Effector memory CD4-positive, alpha-beta T cell (primary cell): ENCODE measurements around the gene PPARG.

Experiments used
- DNase-seq, 3 donors: peaks; one replicate each; pipeline ENCODE4 v3.0.0-alpha.2; 2020
- H3K27ac ChIP-seq: 2 replicates; pipeline ENCODE4 v1.7.0; 2013; ENCODE audit warnings: mild to moderate bottlenecking, low read length, moderate library complexity; ENCODE audit not compliant: insufficient read depth, poor library complexity, severe bottlenecking
- H3K27me3 ChIP-seq: replicated peaks from 2 replicates; pipeline ENCODE4 v1.7.0; 2013; ENCODE audit warnings: mild to moderate bottlenecking, low read length; ENCODE audit not compliant: insufficient read depth, control insufficient read depth, poor library complexity, severe bottlenecking
- H3K36me3 ChIP-seq: 2 replicates; pipeline ENCODE4 v1.7.0; 2013; ENCODE audit warnings: mild to moderate bottlenecking, low read length, moderate library complexity; ENCODE audit not compliant: control insufficient read depth, insufficient read depth
- H3K4me1 ChIP-seq: 2 replicates; pipeline ENCODE4 v1.7.0; 2013; ENCODE audit warnings: low read length, mild to moderate bottlenecking; ENCODE audit not compliant: control insufficient read depth, insufficient read depth, poor library complexity, severe bottlenecking
- H3K4me3 ChIP-seq: 2 replicates; pipeline ENCODE4 v1.7.0; 2013; ENCODE audit warnings: low read length, low read depth, mild to moderate bottlenecking; ENCODE audit not compliant: insufficient read depth, poor library complexity, severe bottlenecking
- H3K9me3 ChIP-seq: 2 replicates; pipeline ENCODE4 v1.7.0; 2013; ENCODE audit warnings: mild to moderate bottlenecking, low read length, moderate library complexity; ENCODE audit not compliant: control insufficient read depth

PPARG gene

DNA sequence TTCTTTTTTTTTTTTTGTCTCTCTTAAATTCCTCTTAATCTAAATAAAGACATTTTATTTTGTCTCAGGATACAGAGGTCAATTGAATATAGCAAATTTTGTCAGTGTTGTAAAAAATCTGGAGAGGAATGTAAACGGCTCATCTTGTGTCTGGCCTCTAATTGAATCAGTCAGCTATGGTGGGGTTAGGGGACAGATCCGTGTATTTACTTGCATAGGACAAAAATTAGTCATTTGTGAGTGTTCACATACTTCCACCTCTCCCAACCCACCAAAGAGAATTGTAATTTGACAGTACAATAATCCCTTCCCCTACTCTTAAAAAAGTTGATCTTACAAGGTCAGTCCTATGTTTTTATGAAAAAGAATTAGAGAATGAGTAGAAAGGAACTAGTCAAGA, 18.3 kb downstream of the PPARG start:
- H3K4me3 ChIP-seq = no peak overlapping the region
- no peak overlapping the region for H3K27ac ChIP-seq
- H3K27me3 ChIP-seq = no peaks in the 10 kb centered on the region
- H3K4me1 ChIP-seq = no peaks in the 10 kb centered on the region
- no peaks in the 10 kb centered on the region for H3K9me3 ChIP-seq
- H3K36me3 ChIP-seq = no peaks in the 10 kb centered on the region
- DNase-seq = no peak

DNA sequence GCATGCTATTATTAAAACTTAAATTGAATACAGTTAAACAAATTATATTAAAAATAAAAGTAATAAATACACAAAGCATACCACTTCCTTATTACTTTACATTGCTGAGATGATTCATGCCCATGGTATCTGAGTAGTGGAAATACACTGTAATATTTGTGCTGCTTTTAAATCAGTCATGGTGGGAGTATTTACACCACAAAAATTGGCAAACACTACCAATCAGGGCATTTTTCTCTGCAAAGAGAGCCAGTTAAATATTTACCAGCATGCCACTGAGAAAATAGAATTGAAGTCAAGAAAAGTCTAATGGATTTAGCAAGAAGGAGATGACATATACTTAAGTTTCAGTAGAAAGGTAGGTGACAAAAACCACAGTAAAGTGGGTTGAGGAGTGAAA, 19.6 kb downstream of the PPARG start:
- no peak overlapping the region for H3K27ac ChIP-seq
- no peaks in the 10 kb centered on the region for H3K9me3 ChIP-seq
- DNase-seq = no peak
- H3K27me3 ChIP-seq = no peaks in the 10 kb centered on the region
- no peaks in the 10 kb centered on the region for H3K4me1 ChIP-seq
- H3K4me3 ChIP-seq = no peak overlapping the region
- no peaks in the 10 kb centered on the region for H3K36me3 ChIP-seq

DNA sequence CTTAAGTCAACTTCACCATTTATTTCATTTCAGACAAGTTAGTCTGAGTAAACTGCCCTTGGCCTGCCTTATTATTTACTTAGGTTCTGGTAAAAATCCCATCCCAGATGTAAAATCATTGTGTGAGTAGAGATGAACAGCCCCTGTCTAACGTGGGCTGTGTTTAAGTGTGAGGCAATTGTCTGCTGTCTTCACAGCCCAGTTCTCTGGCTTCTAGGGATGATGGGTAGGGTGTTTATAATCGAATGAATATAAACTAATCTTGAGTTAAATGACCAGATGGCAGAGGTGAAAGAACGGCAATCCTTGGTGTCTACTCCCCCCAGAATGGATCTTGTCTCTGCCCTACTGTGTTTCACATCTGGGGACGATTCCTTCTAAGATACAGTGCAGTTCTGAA, 20.8 kb downstream of the PPARG start:
- H3K4me3 ChIP-seq = no peak overlapping the region
- no peak overlapping the region for H3K27ac ChIP-seq
- no peak for DNase-seq
- H3K9me3 ChIP-seq = no peaks in the 10 kb centered on the region
- H3K4me1 ChIP-seq = no peaks in the 10 kb centered on the region
- no peaks in the 10 kb centered on the region for H3K36me3 ChIP-seq
- H3K27me3 ChIP-seq = no peaks in the 10 kb centered on the region

- H3K9me3 ChIP-seq = no peaks in the 10 kb centered on the region
- H3K36me3 ChIP-seq = no peaks in the 10 kb centered on the region
- no peak overlapping the region for H3K27ac ChIP-seq
- H3K27me3 ChIP-seq = no peaks in the 10 kb centered on the region
- no peak for DNase-seq
- H3K4me3 ChIP-seq = no peak overlapping the region
- no peaks in the 10 kb centered on the region for H3K4me1 ChIP-seq
Measured at GRCh38 chr3:12312010-12312409, 23.1 kb downstream of the PPARG start.

DNA sequence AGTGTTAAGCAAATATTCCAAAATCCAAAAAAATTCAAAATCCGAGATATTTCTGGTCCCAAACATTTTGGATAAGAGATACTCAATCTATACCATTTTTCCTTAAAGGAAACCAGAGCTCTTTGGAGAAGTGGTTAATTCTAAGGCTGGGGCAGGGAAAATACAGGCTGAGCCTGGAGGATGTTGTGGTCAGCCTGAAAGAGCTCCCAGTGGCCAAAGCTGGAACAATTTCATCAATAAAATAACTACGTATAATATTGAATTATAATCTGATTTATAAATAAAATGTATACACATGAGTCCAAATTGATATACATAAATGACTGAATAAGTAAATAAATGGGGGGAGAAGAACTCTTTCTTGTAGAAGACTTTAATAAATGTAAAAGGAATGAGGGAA, 24.6 kb downstream of the PPARG start:
- Histone ChIP-seq H3K27ac (no peak overlapping the region), H3K36me3 (no peaks in the 10 kb centered on the region), H3K4me1 (no peaks in the 10 kb centered on the region), H3K9me3 (no peaks in the 10 kb centered on the region), H3K27me3 (no peaks in the 10 kb centered on the region), H3K4me3 (no peak overlapping the region)
- DNase-seq = no peak

GRCh38 chr3:12316253-12316652, 27.4 kb downstream of the PPARG start:
- H3K4me3 ChIP-seq = no peak overlapping the region
- DNase-seq = no peak

GRCh38 chr3:12316729-12317351, 28.0 kb downstream of the PPARG start:
- Histone ChIP-seq H3K4me1 (no peaks in the 10 kb centered on the region), H3K36me3 (no peaks in the 10 kb centered on the region), H3K9me3 (no peaks in the 10 kb centered on the region), H3K27ac (no peak overlapping the region), H3K4me3 (no peak overlapping the region), H3K27me3 (no peaks in the 10 kb centered on the region)
- no peak for DNase-seq

More at GRCh38 chr3:12316253-12316652, 27.4 kb downstream of the PPARG start:
- no peaks in the 10 kb centered on the region for H3K4me1 ChIP-seq
- no peaks in the 10 kb centered on the region for H3K27me3 ChIP-seq
- H3K27ac ChIP-seq = no peak overlapping the region
- H3K36me3 ChIP-seq = no peaks in the 10 kb centered on the region
- H3K9me3 ChIP-seq = no peaks in the 10 kb centered on the region

- no peak for DNase-seq
- no peaks in the 10 kb centered on the region for H3K27me3 ChIP-seq
- H3K9me3 ChIP-seq = no peaks in the 10 kb centered on the region
- no peaks in the 10 kb centered on the region for H3K4me1 ChIP-seq
- H3K4me3 ChIP-seq = no peak overlapping the region
- no peak overlapping the region for H3K27ac ChIP-seq
- H3K36me3 ChIP-seq = no peaks in the 10 kb centered on the region
Measured at GRCh38 chr3:12317914-12318313, 29.0 kb downstream of the PPARG start.

DNA sequence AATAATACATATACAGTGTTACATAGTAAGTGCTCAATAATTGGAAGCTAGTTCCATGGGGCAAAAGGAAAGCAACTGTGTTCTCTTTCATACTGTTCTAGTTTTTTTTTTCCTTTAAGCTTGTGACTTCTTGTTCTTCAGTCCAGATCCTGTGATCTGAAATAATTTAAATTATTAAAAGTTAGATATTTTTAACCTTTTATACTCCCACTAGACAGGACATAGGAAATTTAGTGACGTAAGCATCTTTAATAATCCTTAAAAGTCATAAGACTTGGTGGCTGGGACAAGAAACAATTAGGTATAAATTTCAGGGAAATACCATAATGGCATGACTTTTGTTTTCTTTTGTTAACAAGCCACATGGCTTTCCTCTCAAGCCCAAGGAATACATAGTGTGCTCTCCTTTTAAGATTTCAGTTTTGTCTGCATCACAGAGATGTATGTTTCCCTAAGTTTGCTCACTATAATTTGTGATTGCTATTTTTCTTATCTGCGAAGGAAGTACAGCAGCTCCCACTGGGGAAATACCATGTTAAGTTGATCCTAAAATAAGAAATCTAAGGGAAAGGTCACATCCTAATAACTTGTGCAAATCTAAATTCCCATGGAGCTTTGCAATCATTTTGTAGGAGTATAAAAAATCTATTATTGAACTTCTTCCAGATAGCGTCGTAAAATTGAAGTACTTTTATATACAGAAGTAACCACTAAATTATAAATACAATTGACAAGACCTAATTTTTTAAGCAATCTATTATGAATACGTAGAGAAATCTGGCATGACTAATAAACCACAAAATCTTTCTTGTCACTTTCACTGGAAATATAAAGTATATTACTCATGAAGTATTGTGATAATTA, 30.1 kb downstream of the PPARG start:
- Histone ChIP-seq H3K36me3 (no peaks in the 10 kb centered on the region), H3K4me3 (no peak overlapping the region), H3K27ac (no peak overlapping the region), H3K27me3 (no peaks in the 10 kb centered on the region), H3K4me1 (no peaks in the 10 kb centered on the region), H3K9me3 (no peaks in the 10 kb centered on the region)
- DNase-seq = no peak

GRCh38 chr3:12321015-12321414, 32.1 kb downstream of the PPARG start:
- no peak overlapping the region for H3K4me3 ChIP-seq
- H3K9me3 ChIP-seq = no peaks in the 10 kb centered on the region
- no peaks in the 10 kb centered on the region for H3K27me3 ChIP-seq
- no peak for DNase-seq
- no peaks in the 10 kb centered on the region for H3K4me1 ChIP-seq
- no peaks in the 10 kb centered on the region for H3K36me3 ChIP-seq
- no peak overlapping the region for H3K27ac ChIP-seq
